Activated CD4-positive, alpha-beta T cell treated with anti-CD3 and anti-CD28 coated beads, Interleukin-2, amount 50 U/mL, for 16 hours (primary cell): ENCODE measurements around the gene IGFBP7.
A peak's percentile ranks its signal among the peaks of the same experiment; 100 is the strongest.

Source experiments
- DNase-seq: peaks from one replicate; pipeline ENCODE4 v3.0.0-alpha.2; 2020

The IGFBP7 gene

GRCh38 chr4:57037982-57038604, 72.1 kb downstream of the IGFBP7 start:
- DNase-seq = peak; percentile 21

GRCh38 chr4:57034520-57034919, 75.7 kb downstream of the IGFBP7 start:
- DNase-seq = no peak

GRCh38 chr4:57023104-57023503, 87.1 kb downstream of the IGFBP7 start:
- DNase-seq = no peak

GRCh38 chr4:57020467-57021101, 89.6 kb downstream of the IGFBP7 start:
- no peak for DNase-seq

- no peak for DNase-seq
Measured at GRCh38 chr4:57018980-57019379, 91.2 kb downstream of the IGFBP7 start.

- DNase-seq = no peak
Measured at GRCh38 chr4:57013543-57014120, 96.6 kb downstream of the IGFBP7 start.

GRCh38 chr4:56999751-57000150, 110.4 kb downstream of the IGFBP7 start:
- no peak for DNase-seq

- no peak for DNase-seq
Measured at GRCh38 chr4:56995525-56995924, 114.7 kb downstream of the IGFBP7 start.

GRCh38 chr4:56990109-56990905, 119.9 kb downstream of the IGFBP7 start:
- DNase-seq = no peak

GRCh38 chr4:56986952-56987351, 123.2 kb downstream of the IGFBP7 start:
- no peak for DNase-seq

GRCh38 chr4:56986192-56986591, 124.0 kb downstream of the IGFBP7 start:
- DNase-seq = no peak

- DNase-seq = peak; percentile 34
Measured at GRCh38 chr4:56981795-56982201, 128.4 kb downstream of the IGFBP7 start.
